Keratinocyte (primary cell): Measurements from ENCODE around the gene PLD5. TPM values are rescaled to one million over a fixed set of nuclear protein-coding genes. Genes with fewer than 3 reads are reported as not detected.
A peak's percentile ranks its signal among the peaks of the same experiment; 100 is the strongest.

Source experiments
- DNase-seq: peaks from one replicate; pipeline ENCODE4 v3.0.0-alpha.2; 2011; ENCODE audit warnings: low read depth, missing footprints, low spot score
- FAIRE-seq: peaks from 2 replicates; lab custom pipeline; 2011; peaks lifted over from hg19 to GRCh38; lab: Jason Lieb, UNC
- H2AFZ ChIP-seq: 2 replicates; pipeline ENCODE4 v1.6.0; 2012; ENCODE audit warnings: low read length, control low read depth, inconsistent platforms; ENCODE audit not compliant: control insufficient read depth
- H3K27ac ChIP-seq: 2 replicates; pipeline ENCODE4 v1.5.1; 2011; ENCODE audit warnings: low read length; ENCODE audit not compliant: control insufficient read depth, insufficient read depth
- H3K27me3 ChIP-seq: 3 replicates; pipeline ENCODE4 v1.6.0; 2011; ENCODE audit warnings: low read length; ENCODE audit not compliant: control insufficient read depth, insufficient read depth; ENCODE audit errors: extremely low read depth
- H3K36me3 ChIP-seq, 2 experiments: 2 replicates in 1 of 2; 3 replicates in 1 of 2; pipeline ENCODE4 v1.5.1; 2011; ENCODE audit warnings: low read length in 2 of 2, mild to moderate bottlenecking in 1 of 2; ENCODE audit not compliant: control insufficient read depth in 2 of 2, insufficient read depth in 2 of 2; ENCODE audit errors: extremely low read depth in 1 of 2
- H3K4me1 ChIP-seq: 3 replicates; pipeline ENCODE4 v1.5.1; 2011; ENCODE audit warnings: low read length; ENCODE audit not compliant: control insufficient read depth, insufficient read depth; ENCODE audit errors: extremely low read depth
- H3K4me2 ChIP-seq: 3 replicates; pipeline ENCODE4 v1.6.0; 2011; ENCODE audit warnings: low read depth, low read length; ENCODE audit not compliant: control insufficient read depth, insufficient read depth; ENCODE audit errors: extremely low read depth
- H3K4me3 ChIP-seq, 3 experiments: fragments of 200-600 bp in 1 of 3; sonication (generic) in 1 of 3; 2 replicates in 2 of 3; 3 replicates in 1 of 3; pipeline ENCODE4 v1.5.1; 2011 to 2016; ENCODE audit warnings: low read length in 3 of 3, mild to moderate bottlenecking in 3 of 3, control low read depth in 2 of 3, inconsistent platforms in 1 of 3, low read depth in 1 of 3, mixed read lengths in 1 of 3, mixed run types in 1 of 3, moderate library complexity in 1 of 3; ENCODE audit not compliant: control insufficient read depth in 2 of 3, insufficient read depth in 2 of 3; ENCODE audit errors: extremely low read depth in 1 of 3
- H3K79me2 ChIP-seq: 2 replicates; pipeline ENCODE4 v1.6.0; 2012; ENCODE audit warnings: low read length; ENCODE audit not compliant: control insufficient read depth, insufficient read depth
- H3K9ac ChIP-seq: 3 replicates; pipeline ENCODE4 v1.6.0; 2011; ENCODE audit warnings: low read length; ENCODE audit not compliant: control insufficient read depth, insufficient read depth; ENCODE audit errors: extremely low read depth
- H3K9me1 ChIP-seq: 3 replicates; pipeline ENCODE4 v1.6.0; 2011; ENCODE audit warnings: low read length; ENCODE audit not compliant: control insufficient read depth, insufficient read depth; ENCODE audit errors: extremely low read depth
- H3K9me3 ChIP-seq: 2 replicates; pipeline ENCODE4 v1.5.1; 2012; ENCODE audit warnings: low read depth, low read length; ENCODE audit not compliant: control insufficient read depth
- H4K20me1 ChIP-seq: 3 replicates; pipeline ENCODE4 v1.6.0; 2011; ENCODE audit warnings: low read length; ENCODE audit not compliant: control insufficient read depth, insufficient read depth; ENCODE audit errors: extremely low read depth
- EZH2 ChIP-seq: IDR thresholded peaks from one replicate; pipeline ENCODE4 v1.6.1; 2012; ENCODE audit warnings: inconsistent platforms, mild to moderate bottlenecking, low read length, moderate library complexity
- dilution Hi-C: fragments of 300-500 bp; cut with MboI; formaldehyde crosslinking; loops from one replicate; pipeline ENCODE4 v1.7.0; 2020; ENCODE audit warnings: low sequenced_read_pairs; ENCODE audit not compliant: extremely low pct_ligation_motif_present
- polyA plus RNA-seq, 5 experiments: library from polyadenylated mRNA; depleted of rRNA in 3 of 5; stranded (reverse) in 3 of 5; stranded (forward) in 1 of 5; unstranded in 1 of 5; fragments of >200 nt; gene quantifications; 1 replicate in 1 of 5; 2 replicates in 3 of 5; 3 replicates in 1 of 5; pipeline versions ENCODE4 v1.2.1 to v1.2.3, GENCODE V29; 2011 to 2012; ENCODE audit warnings: missing spikeins in 2 of 5, low read depth in 1 of 5, low replicate concordance in 1 of 5
- TF ChIP-seq, protein P1 (sequence below), 3 experiments: IDR thresholded peaks in 1 of 3; conservative IDR thresholded peaks in 1 of 3; optimal IDR thresholded peaks in 1 of 3; 2 replicates in 2 of 3; 3 replicates in 1 of 3; pipeline versions ENCODE3 to v1.5.1; 2011; ENCODE audit warnings: low read length in 3 of 3, mild to moderate bottlenecking in 3 of 3, moderate library complexity in 2 of 3, control low read depth in 1 of 3, inconsistent platforms in 1 of 3; ENCODE audit not compliant: insufficient read depth in 2 of 3; ENCODE audit errors: extremely low read depth in 1 of 3

The PLD5 gene
- polyA plus RNA-seq, 1 donor (not counting 4 experiments of a cell fraction or from before 2014, with no cell fraction given) = 7.2 TPM

- no peaks in the 10 kb centered on the region for H3K27me3 ChIP-seq
- no peaks in the 10 kb centered on the region for H4K20me1 ChIP-seq
- H3K4me2 ChIP-seq = peak overlapping the region; percentile 16
- H3K9me1 ChIP-seq = no peaks in the 10 kb centered on the region
- dilution Hi-C loops = no loop called here
- H3K4me3 ChIP-seq = no peak overlapping the region
- H3K36me3 ChIP-seq = no peaks in the 10 kb centered on the region
- H3K79me2 ChIP-seq = no peaks in the 10 kb centered on the region
- FAIRE-seq (peak; percentile 34), DNase-seq (no peak)
- H3K9me3 ChIP-seq = no peaks in the 10 kb centered on the region
- TF ChIP-seq EZH2 = no peak
- TF ChIP-seq, protein P1, sequence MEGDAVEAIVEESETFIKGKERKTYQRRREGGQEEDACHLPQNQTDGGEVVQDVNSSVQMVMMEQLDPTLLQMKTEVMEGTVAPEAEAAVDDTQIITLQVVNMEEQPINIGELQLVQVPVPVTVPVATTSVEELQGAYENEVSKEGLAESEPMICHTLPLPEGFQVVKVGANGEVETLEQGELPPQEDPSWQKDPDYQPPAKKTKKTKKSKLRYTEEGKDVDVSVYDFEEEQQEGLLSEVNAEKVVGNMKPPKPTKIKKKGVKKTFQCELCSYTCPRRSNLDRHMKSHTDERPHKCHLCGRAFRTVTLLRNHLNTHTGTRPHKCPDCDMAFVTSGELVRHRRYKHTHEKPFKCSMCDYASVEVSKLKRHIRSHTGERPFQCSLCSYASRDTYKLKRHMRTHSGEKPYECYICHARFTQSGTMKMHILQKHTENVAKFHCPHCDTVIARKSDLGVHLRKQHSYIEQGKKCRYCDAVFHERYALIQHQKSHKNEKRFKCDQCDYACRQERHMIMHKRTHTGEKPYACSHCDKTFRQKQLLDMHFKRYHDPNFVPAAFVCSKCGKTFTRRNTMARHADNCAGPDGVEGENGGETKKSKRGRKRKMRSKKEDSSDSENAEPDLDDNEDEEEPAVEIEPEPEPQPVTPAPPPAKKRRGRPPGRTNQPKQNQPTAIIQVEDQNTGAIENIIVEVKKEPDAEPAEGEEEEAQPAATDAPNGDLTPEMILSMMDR (optimal IDR thresholded peaks at IDR 0.05 in 1 of 3, IDR thresholded peaks at IDR 0.05 in 1 of 3, conservative IDR thresholded peaks at IDR 0.05 in 1 of 3; ENCODE audit: extremely low read depth in 1 of 3, insufficient read depth in 2 of 3, low read length in 3 of 3) = no peak
- H3K4me1 ChIP-seq = peaks cover 8% of the 10 kb centered on the region
- no peak overlapping the region for H2AFZ ChIP-seq
- H3K9ac ChIP-seq = no peak overlapping the region
- no peak overlapping the region for H3K27ac ChIP-seq
Observed at GRCh38 chr1:242401937-242402336, 122.6 kb downstream of the PLD5 start.

- Histone ChIP-seq H3K9me1 (no peaks in the 10 kb centered on the region), H4K20me1 (no peaks in the 10 kb centered on the region), H3K9me3 (no peaks in the 10 kb centered on the region), H3K4me3 (no peak overlapping the region), H2AFZ (no peak overlapping the region), H3K27me3 (no peaks in the 10 kb centered on the region), H3K9ac (no peak overlapping the region), H3K79me2 (no peaks in the 10 kb centered on the region), H3K36me3 (no peaks in the 10 kb centered on the region), H3K4me2 (no peak overlapping the region), H3K4me1 (peaks cover 5% of the 10 kb centered on the region), H3K27ac (no peak overlapping the region)
- dilution Hi-C loops = no loop called here
- TF ChIP-seq, protein P1 (optimal IDR thresholded peaks at IDR 0.05 in 1 of 3, IDR thresholded peaks at IDR 0.05 in 1 of 3, conservative IDR thresholded peaks at IDR 0.05 in 1 of 3; ENCODE audit: extremely low read depth in 1 of 3, insufficient read depth in 2 of 3, low read length in 3 of 3) = no peak
- no peak for TF ChIP-seq EZH2
- DNase-seq (no peak), FAIRE-seq (no peak)
Observed at GRCh38 chr1:242398351-242398750, 126.1 kb downstream of the PLD5 start.
